ENCODE measurements around the gene ARMC12. TPM values are rescaled to one million over a fixed set of nuclear protein-coding genes. Genes with fewer than 3 reads are reported as not detected.

Gene ARMC12
- total and polyA plus RNA-seq, 2 of the 13 experiments (the other 11 are each of a cell fraction or from before 2014, with no cell fraction given) = 1.3 TPM; not detected in 1

DNA sequence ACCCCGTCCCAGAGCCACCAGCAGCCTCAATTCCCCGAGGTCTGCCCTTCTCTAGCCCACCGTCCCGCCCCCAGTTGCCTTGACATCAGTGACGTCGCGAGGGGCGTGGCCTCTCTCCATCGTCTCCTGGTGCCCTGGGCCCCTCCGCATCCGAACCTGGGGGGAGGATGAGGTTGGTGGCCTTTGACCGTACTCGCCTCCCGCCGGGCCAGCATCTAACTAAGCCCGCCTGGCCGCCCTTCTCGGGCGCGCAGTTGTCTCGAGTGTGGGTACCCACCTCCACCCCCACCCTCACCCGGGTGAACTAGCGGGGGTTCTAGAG lies 5.5 kb upstream of the ARMC12 start:
- intact Hi-C loops (cut with micrococcal nuclease; ENCODE audit: unreplicated experiment) (loop anchor here (10.0 kb wide), 1 partner anchor 437 kb away; the partner anchor contains the start of gene DEF6), in situ Hi-C loops (cut with HindIII; ENCODE audit: extremely low pct_ligation_motif_present, low pct_unique_long_range_greater_than_20kb) (loop anchor here (10.0 kb wide), 1 partner anchor 417 kb away; no protein-coding TSS in a partner anchor)
- peak overlapping the region; percentile 87 for H3K27ac ChIP-seq (ENCODE audit: extremely low read length, insufficient read depth, low read length)
- BruUV-seq (replicated peaks) = no TSS peak
- ATAC-seq = peak; percentile 39
- H4K20me1 ChIP-seq (ENCODE audit: insufficient read depth, low read length) = no peaks in the 10 kb centered on the region
- H3K4me2 ChIP-seq (ENCODE audit: low read depth, low read length) = peak overlapping the region; percentile 87
- CTCF ChIA-PET (ENCODE audit: low intra/inter-chr PET ratio, low total read pairs) = interaction anchor here (1.3 kb wide), 1 partner anchor 43 kb away, joined by 5 read pairs; the partner anchor contains the start of gene FKBP5
- H2AFZ ChIP-seq (ENCODE audit: low read length) = no peak overlapping the region
- POLR2A ChIA-PET = interaction anchor here (1.0 to 1.8 kb wide), 2 partner anchors 129 to 401 kb away, joined by 3 to 19 read pairs; no protein-coding TSS in a partner anchor
- no peaks in the 10 kb centered on the region for H3K36me3 ChIP-seq (replicated peaks in 1 of 2; ENCODE audit: control insufficient read depth in 1 of 2, insufficient read depth in 2 of 2, low read length in 2 of 2)
- H3K4me1 ChIP-seq (ENCODE audit: insufficient read depth, low read length) = peaks cover 64% of the 10 kb centered on the region
- no peaks in the 10 kb centered on the region for H3K79me2 ChIP-seq (ENCODE audit: insufficient read depth, low read length)
- H3K9me3 ChIP-seq (ENCODE audit: low read length) = no peaks in the 10 kb centered on the region
- peak overlapping the region; percentile 77 for H3K9ac ChIP-seq (ENCODE audit: insufficient read depth, low read depth, low read length)
- peak; percentile 89 for DNase-seq (ENCODE audit: low spot score)
- under 1% methylated on average over 22 of the region's 23 CpGs for WGBS (ENCODE audit: low lambda C conversion rate)
- peak overlapping the region; percentile 63 to 88 (median 74) for H3K4me3 ChIP-seq (replicated peaks in 1 of 3; ENCODE audit: insufficient read depth in 1 of 3, low read depth in 2 of 3, low read length in 3 of 3)
- no peak for FAIRE-seq
- H3K27me3 ChIP-seq (ENCODE audit: control insufficient read depth in 1 of 2, insufficient read depth in 2 of 2, low read length in 2 of 2) = no peaks in the 10 kb centered on the region; a peak in 1 of 5 replicates
- TF ChIP-seq ZFP90 (CRISPR knock-in tag; IDR thresholded peaks at IDR 0.05; ENCODE audit: borderline replicate concordance) = 0 out of 2 replicates have a peak, but pooled peaks have one; percentile 4
- TF ChIP-seq ZNF709 (CRISPR knock-in tag; IDR thresholded peaks at IDR 0.05) = no peak
- TF ChIP-seq, protein P1, sequence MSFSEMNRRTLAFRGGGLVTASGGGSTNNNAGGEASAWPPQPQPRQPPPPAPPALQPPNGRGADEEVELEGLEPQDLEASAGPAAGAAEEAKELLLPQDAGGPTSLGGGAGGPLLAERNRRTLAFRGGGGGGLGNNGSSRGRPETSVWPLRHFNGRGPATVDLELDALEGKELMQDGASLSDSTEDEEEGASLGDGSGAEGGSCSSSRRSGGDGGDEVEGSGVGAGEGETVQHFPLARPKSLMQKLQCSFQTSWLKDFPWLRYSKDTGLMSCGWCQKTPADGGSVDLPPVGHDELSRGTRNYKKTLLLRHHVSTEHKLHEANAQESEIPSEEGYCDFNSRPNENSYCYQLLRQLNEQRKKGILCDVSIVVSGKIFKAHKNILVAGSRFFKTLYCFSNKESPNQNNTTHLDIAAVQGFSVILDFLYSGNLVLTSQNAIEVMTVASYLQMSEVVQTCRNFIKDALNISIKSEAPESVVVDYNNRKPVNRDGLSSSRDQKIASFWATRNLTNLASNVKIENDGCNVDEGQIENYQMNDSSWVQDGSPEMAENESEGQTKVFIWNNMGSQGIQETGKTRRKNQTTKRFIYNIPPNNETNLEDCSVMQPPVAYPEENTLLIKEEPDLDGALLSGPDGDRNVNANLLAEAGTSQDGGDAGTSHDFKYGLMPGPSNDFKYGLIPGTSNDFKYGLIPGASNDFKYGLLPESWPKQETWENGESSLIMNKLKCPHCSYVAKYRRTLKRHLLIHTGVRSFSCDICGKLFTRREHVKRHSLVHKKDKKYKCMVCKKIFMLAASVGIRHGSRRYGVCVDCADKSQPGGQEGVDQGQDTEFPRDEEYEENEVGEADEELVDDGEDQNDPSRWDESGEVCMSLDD (CRISPR knock-in tag; IDR thresholded peaks at IDR 0.05; ENCODE audit: borderline replicate concordance) = no peak
- TF ChIP-seq RFX1 (IDR thresholded peaks at IDR 0.05) = no peak; the same call in 1 of the 2 replicates
- no peak for TF ChIP-seq KAT2B (IDR thresholded peaks at IDR 0.05; ENCODE audit: borderline replicate concordance, low read depth, low read length)
- TF ChIP-seq, protein P2, sequence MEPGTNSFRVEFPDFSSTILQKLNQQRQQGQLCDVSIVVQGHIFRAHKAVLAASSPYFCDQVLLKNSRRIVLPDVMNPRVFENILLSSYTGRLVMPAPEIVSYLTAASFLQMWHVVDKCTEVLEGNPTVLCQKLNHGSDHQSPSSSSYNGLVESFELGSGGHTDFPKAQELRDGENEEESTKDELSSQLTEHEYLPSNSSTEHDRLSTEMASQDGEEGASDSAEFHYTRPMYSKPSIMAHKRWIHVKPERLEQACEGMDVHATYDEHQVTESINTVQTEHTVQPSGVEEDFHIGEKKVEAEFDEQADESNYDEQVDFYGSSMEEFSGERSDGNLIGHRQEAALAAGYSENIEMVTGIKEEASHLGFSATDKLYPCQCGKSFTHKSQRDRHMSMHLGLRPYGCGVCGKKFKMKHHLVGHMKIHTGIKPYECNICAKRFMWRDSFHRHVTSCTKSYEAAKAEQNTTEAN (CRISPR knock-in tag; conservative IDR thresholded peaks at IDR 0.05) = no peak
- no peak for TF ChIP-seq RCOR2 (CRISPR knock-in tag; IDR thresholded peaks at IDR 0.05)
- 0 out of 2 replicates have a peak, but pooled peaks have one; percentile 47 for TF ChIP-seq ZNF839 (CRISPR knock-in tag; IDR thresholded peaks at IDR 0.05; ENCODE audit: borderline replicate concordance)
- TF ChIP-seq, protein P3, sequence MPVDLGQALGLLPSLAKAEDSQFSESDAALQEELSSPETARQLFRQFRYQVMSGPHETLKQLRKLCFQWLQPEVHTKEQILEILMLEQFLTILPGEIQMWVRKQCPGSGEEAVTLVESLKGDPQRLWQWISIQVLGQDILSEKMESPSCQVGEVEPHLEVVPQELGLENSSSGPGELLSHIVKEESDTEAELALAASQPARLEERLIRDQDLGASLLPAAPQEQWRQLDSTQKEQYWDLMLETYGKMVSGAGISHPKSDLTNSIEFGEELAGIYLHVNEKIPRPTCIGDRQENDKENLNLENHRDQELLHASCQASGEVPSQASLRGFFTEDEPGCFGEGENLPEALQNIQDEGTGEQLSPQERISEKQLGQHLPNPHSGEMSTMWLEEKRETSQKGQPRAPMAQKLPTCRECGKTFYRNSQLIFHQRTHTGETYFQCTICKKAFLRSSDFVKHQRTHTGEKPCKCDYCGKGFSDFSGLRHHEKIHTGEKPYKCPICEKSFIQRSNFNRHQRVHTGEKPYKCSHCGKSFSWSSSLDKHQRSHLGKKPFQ (CRISPR knock-in tag; IDR thresholded peaks at IDR 0.05; ENCODE audit: insufficient replicate concordance) = peak; percentile 21
- no peak for TF ChIP-seq NCOA2 (CRISPR knock-in tag; IDR thresholded peaks at IDR 0.05)
- no peak for TF ChIP-seq ZNF12 (CRISPR knock-in tag; IDR thresholded peaks at IDR 0.05)
- TF ChIP-seq NR2F6 (IDR thresholded peaks at IDR 0.05) = peak; percentile 38; the same call in 1 of the 2 replicates
- TF ChIP-seq NR2F6 (CRISPR knock-in tag; IDR thresholded peaks at IDR 0.05) = peak; percentile 69; the same call in 1 of the 2 replicates
- TF ChIP-seq, protein P4, sequence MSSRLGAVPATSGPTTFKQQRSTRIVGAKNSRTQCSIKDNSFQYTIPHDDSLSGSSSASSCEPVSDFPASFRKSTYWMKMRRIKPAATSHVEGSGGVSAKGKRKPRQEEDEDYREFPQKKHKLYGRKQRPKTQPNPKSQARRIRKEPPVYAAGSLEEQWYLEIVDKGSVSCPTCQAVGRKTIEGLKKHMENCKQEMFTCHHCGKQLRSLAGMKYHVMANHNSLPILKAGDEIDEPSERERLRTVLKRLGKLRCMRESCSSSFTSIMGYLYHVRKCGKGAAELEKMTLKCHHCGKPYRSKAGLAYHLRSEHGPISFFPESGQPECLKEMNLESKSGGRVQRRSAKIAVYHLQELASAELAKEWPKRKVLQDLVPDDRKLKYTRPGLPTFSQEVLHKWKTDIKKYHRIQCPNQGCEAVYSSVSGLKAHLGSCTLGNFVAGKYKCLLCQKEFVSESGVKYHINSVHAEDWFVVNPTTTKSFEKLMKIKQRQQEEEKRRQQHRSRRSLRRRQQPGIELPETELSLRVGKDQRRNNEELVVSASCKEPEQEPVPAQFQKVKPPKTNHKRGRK (CRISPR knock-in tag; IDR thresholded peaks at IDR 0.05) = no peak
- TF ChIP-seq POLR2AphosphoS5 (IDR thresholded peaks at IDR 0.05; ENCODE audit: low read depth, low read length) = no peak; the same call in 1 of the 2 replicates
- TF ChIP-seq ZNF83 (CRISPR knock-in tag; IDR thresholded peaks at IDR 0.05; ENCODE audit: borderline replicate concordance) = no peak
- TF ChIP-seq EEA1 (CRISPR knock-in tag; IDR thresholded peaks at IDR 0.05; ENCODE audit: borderline replicate concordance) = no peak
- no peak for TF ChIP-seq ZSCAN21 (CRISPR knock-in tag; IDR thresholded peaks at IDR 0.05; ENCODE audit: borderline replicate concordance)

Measured in HepG2 (cell line).